Tibial artery (tissue), 4 donors: ENCODE measurements around the gene C2orf76.

Source experiments
- DNase-seq, 2 donors: peaks; one replicate each; pipeline ENCODE4 v3.0.0-alpha.2; 2019
- H3K27ac ChIP-seq, 2 donors: fragments of 200-600 bp; sonication (generic) in 1 of 2; 1 replicate in 1 of 2; 2 replicates in 1 of 2; pipeline ENCODE4 v1.5.1; 2018 to 2019; ENCODE audit warnings: mild to moderate bottlenecking in 1 of 2
- H3K27me3 ChIP-seq, 2 donors: fragments of 200-600 bp; sonication (generic) in 1 of 2; one replicate each; pipeline versions ENCODE4 v1.5.1 to v1.6.0; 2016 to 2019
- H3K36me3 ChIP-seq, 3 donors: fragments of 200-600 bp; sonication (generic) in 2 of 3; one replicate each; pipeline ENCODE4 v1.5.1; 2016 to 2019; ENCODE audit warnings: mild to moderate bottlenecking in 2 of 3
- H3K4me1 ChIP-seq, 4 donors: fragments of 200-600 bp; sonication (generic) in 2 of 4; 1 replicate in 3 of 4; 2 replicates in 1 of 4; pipeline ENCODE4 v1.5.1; 2016 to 2019
- H3K4me3 ChIP-seq, 2 donors: fragments of 200-600 bp; sonication (generic) in 1 of 2; 1 replicate in 1 of 2; 2 replicates in 1 of 2; pipeline ENCODE4 v1.5.1; 2018 to 2019; ENCODE audit warnings: mild to moderate bottlenecking in 2 of 2
- H3K9me3 ChIP-seq, 3 donors: fragments of 200-600 bp; sonication (generic) in 1 of 3; one replicate each; pipeline ENCODE4 v1.5.1; 2016 to 2019
- CTCF ChIP-seq, 2 experiments: fragments of 200-600 bp in 1 of 2; fragments of 450-650 bp in 1 of 2; IDR thresholded peaks; one replicate each; pipeline ENCODE4 v1.5.1; 2017 to 2019; ENCODE audit warnings: antibody characterized with exemption in 2 of 2, mild to moderate bottlenecking in 1 of 2, moderate library complexity in 1 of 2
- intact Hi-C: fragments of 100-400 bp; cut with DNase I; formaldehyde crosslinking; loops from one replicate; pipeline ENCODE4 v1.15.0; 2023; ENCODE audit warnings: low total_unique reads

C2orf76 gene

GRCh38 chr2:119372778-119373568 lies 6.3 kb upstream of the C2orf76 start:
- Histone ChIP-seq H3K4me3 (no peak overlapping the region), H3K36me3 (peaks cover 52 to 62% (median 60%) of the 10 kb centered on the region in 3 donors), H3K9me3 (no peaks in the 10 kb centered on the region), H3K27ac (no peak overlapping the region), H3K4me1 (peaks cover 0 to 18% (median 3%) of the 10 kb centered on the region in 4 donors), H3K27me3 (no peaks in the 10 kb centered on the region)
- intact Hi-C loops = no loop called here
- TF ChIP-seq CTCF (IDR thresholded peaks at IDR 0.05) = no peak
- DNase-seq = no peak

- H3K4me3 ChIP-seq = no peak overlapping the region
- intact Hi-C loops = no loop called here
These were observed 4.5 kb upstream of the C2orf76 start for GRCh38 chr2:119371111-119371510.

GRCh38 chr2:119369845-119370244 lies 3.2 kb upstream of the C2orf76 start:
- peaks cover 0 to 28% (median 17%) of the 10 kb centered on the region in 4 donors for H3K4me1 ChIP-seq
- TF ChIP-seq CTCF (IDR thresholded peaks at IDR 0.05) = no peak
- intact Hi-C loops = no loop called here
- H3K36me3 ChIP-seq = peaks cover 52 to 62% (median 60%) of the 10 kb centered on the region in 3 donors
- H3K27me3 ChIP-seq = no peaks in the 10 kb centered on the region
- DNase-seq = no peak
- H3K4me3 ChIP-seq = no peak overlapping the region
- no peaks in the 10 kb centered on the region for H3K9me3 ChIP-seq
- no peak overlapping the region for H3K27ac ChIP-seq

More at GRCh38 chr2:119371111-119371510, 4.5 kb upstream of the C2orf76 start:
- Histone ChIP-seq H3K36me3 (peaks cover 52 to 62% (median 60%) of the 10 kb centered on the region in 3 donors), H3K27ac (no peak overlapping the region), H3K4me1 (peaks cover 0 to 21% (median 8%) of the 10 kb centered on the region in 4 donors), H3K9me3 (no peaks in the 10 kb centered on the region), H3K27me3 (no peaks in the 10 kb centered on the region)
- TF ChIP-seq CTCF (IDR thresholded peaks at IDR 0.05) = no peak
- DNase-seq = no peak

- no peak for TF ChIP-seq CTCF (IDR thresholded peaks at IDR 0.05)
- Histone ChIP-seq H3K4me3 (peak overlapping the region; percentile 67 to 75), H3K4me1 (peaks cover 0 to 35% (median 20%) of the 10 kb centered on the region in 4 donors), H3K36me3 (peaks cover 34 to 39% (median 38%) of the 10 kb centered on the region in 3 donors), H3K9me3 (no peaks in the 10 kb centered on the region), H3K27me3 (no peaks in the 10 kb centered on the region), H3K27ac (peak overlapping the region; percentile 80 to 85)
- DNase-seq = peak; percentile 34 to 74
- intact Hi-C loops = no loop called here
These were observed 952 bp upstream of the C2orf76 start for GRCh38 chr2:119367472-119368099.

GRCh38 chr2:119366161-119366648 lies 429 bp downstream of the C2orf76 start:
- intact Hi-C loops = no loop called here
- DNase-seq = no peak
- H3K9me3 ChIP-seq = no peaks in the 10 kb centered on the region
- H3K27ac ChIP-seq = peak overlapping the region; percentile 80 to 85
- no peaks in the 10 kb centered on the region for H3K27me3 ChIP-seq
- peaks cover 20 to 26% (median 25%) of the 10 kb centered on the region in 3 donors for H3K36me3 ChIP-seq
- peak overlapping the region; percentile 67 to 75 for H3K4me3 ChIP-seq
- H3K4me1 ChIP-seq = peaks cover 0 to 28% (median 20%) of the 10 kb centered on the region in 4 donors
- no peak for TF ChIP-seq CTCF (IDR thresholded peaks at IDR 0.05)
